ENCODE results near the gene SMPD4.
"Not testable (repeated sequence)": the region's sequence is repeated elsewhere in the genome, so short reads cannot be mapped to it uniquely, and the experiment has no call there.

SMPD4 gene

GRCh38 chr2:130156624-130157004 lies 24.8 kb downstream of the SMPD4 start:
- H3K4me3 ChIP-seq (ENCODE audit: low read length) = no peak overlapping the region
- DNase-seq (ENCODE audit: low read depth) = no peak
- TF ChIP-seq CTCF (conservative IDR thresholded peaks at IDR 0.05; ENCODE audit: low read length) = no peak

GRCh38 chr2:130155956-130156623 lies 25.3 kb downstream of the SMPD4 start:
- H3K4me3 ChIP-seq (ENCODE audit: low read length) = not testable (repeated sequence)
- DNase-seq (ENCODE audit: low read depth) = peak; percentile 39
- TF ChIP-seq CTCF (conservative IDR thresholded peaks at IDR 0.05; ENCODE audit: low read length) = peak; percentile 47

GRCh38 chr2:130154773-130155765 lies 26.3 kb downstream of the SMPD4 start:
- DNase-seq (ENCODE audit: low read depth) = no peak
- no peak overlapping the region for H3K4me3 ChIP-seq (ENCODE audit: low read length)
- TF ChIP-seq CTCF (conservative IDR thresholded peaks at IDR 0.05; ENCODE audit: low read length) = no peak

- not testable (repeated sequence) for H3K4me3 ChIP-seq (ENCODE audit: low read length); DNase-seq (ENCODE audit: low read depth)
These were observed 27.0 kb downstream of the SMPD4 start for GRCh38 chr2:130154423-130154770.

- H3K4me3 ChIP-seq (ENCODE audit: low read length); DNase-seq (ENCODE audit: low read depth): not testable (repeated sequence)
These were observed 27.5 kb downstream of the SMPD4 start for GRCh38 chr2:130153721-130154422.

GRCh38 chr2:130152816-130153595 lies 28.4 kb downstream of the SMPD4 start:
- no peak overlapping the region for H3K4me3 ChIP-seq (ENCODE audit: low read length)
- DNase-seq (ENCODE audit: low read depth) = no peak
- no peak for TF ChIP-seq CTCF (conservative IDR thresholded peaks at IDR 0.05; ENCODE audit: low read length)

- not testable (repeated sequence) for H3K4me3 ChIP-seq (ENCODE audit: low read length); DNase-seq (ENCODE audit: low read depth)
These were observed 29.1 kb downstream of the SMPD4 start for GRCh38 chr2:130152136-130152815.

- not testable (repeated sequence) for H3K4me3 ChIP-seq (ENCODE audit: low read length); DNase-seq (ENCODE audit: low read depth)
These were observed 30.3 kb downstream of the SMPD4 start for GRCh38 chr2:130151145-130151512.
